Activated naive CD4-positive, alpha-beta T cell treated with anti-CD3 and anti-CD28 coated beads, Interleukin-2, amount 10 ng/mL, durations not matched to agents 7 days and 5 days (primary cell): Measurements from ENCODE around the gene TAF13.

ENCODE experiments used
- CTCF ChIA-PET: fragments of 350-600 bp; sonication (Branson Sonifier 250); formaldehyde crosslinking; loops from one replicate; lab custom pipeline; 2021; ENCODE audit warnings: antibody characterized with exemption; lab: Charles Lee
- DNase-seq: peaks from one replicate; pipeline ENCODE4 v3.0.0-alpha.2; 2020
- H3K27ac Mint-ChIP-seq: one replicate; pipeline ENCODE4 v1.8.0; 2021; ENCODE audit warnings: mild to moderate bottlenecking, moderate library complexity, mixed read lengths
- H3K27me3 Mint-ChIP-seq: one replicate; pipeline ENCODE4 v1.8.0; 2021; ENCODE audit warnings: mild to moderate bottlenecking, mixed read lengths
- H3K36me3 Mint-ChIP-seq: one replicate; pipeline ENCODE4 v1.8.0; 2021; ENCODE audit warnings: mixed read lengths
- H3K4me1 Mint-ChIP-seq: one replicate; pipeline ENCODE4 v1.8.0; 2021; ENCODE audit warnings: mixed read lengths
- H3K4me3 Mint-ChIP-seq: one replicate; pipeline ENCODE4 v1.8.0; 2021; ENCODE audit warnings: mild to moderate bottlenecking, moderate library complexity, mixed read lengths
- H3K9me3 Mint-ChIP-seq: one replicate; pipeline ENCODE4 v1.8.0; 2021; ENCODE audit warnings: mixed read lengths

Gene TAF13

GRCh38 chr1:109105881-109106280 lies 30.1 kb upstream of the TAF13 start:
- H3K27ac Mint-ChIP-seq: no peak overlapping the region
- H3K27me3 Mint-ChIP-seq: peaks cover 28% of the 10 kb centered on the region
- CTCF ChIA-PET: no interaction called here
- peaks cover 9% of the 10 kb centered on the region for H3K36me3 Mint-ChIP-seq
- no peak overlapping the region for H3K4me3 Mint-ChIP-seq
- peaks cover 7% of the 10 kb centered on the region for H3K4me1 Mint-ChIP-seq
- no peak for DNase-seq
- no peaks in the 10 kb centered on the region for H3K9me3 Mint-ChIP-seq

DNA sequence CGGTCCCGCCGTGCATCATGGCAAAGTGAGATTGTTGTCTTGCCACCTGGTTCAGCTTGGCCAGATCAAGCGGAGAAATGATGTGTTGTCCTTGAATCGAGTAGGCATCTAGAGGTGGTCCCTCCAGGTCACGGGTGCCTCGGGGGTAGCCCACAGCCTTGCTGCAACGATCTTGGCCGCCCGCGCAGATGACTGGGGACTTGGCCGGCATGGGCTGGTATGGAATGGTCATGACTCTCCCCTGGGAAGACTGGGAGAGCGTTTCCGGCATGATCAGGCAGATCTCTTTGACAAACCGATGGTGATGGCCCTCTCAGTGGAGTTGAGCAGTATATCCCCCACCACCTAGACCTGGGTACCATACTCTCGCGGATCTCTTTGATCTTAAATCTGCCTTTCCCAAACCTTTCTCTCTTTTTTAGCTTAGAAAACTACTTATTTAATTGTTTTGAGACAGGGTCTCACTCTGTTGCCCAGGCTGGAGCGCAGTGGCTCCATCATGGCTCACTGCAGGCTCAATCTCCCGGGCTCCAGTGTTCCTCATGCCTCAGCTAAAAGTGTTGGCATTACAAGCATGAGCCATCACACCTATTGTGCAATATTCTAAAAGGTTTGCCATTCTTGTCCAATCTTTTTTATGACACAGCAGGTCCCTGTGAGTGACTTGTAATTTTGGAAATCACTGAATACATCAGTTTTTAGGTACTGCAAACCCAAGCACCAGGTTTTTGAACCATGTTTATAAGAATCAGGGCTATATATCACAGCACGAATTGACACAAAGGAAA lies 28.8 kb upstream of the TAF13 start:
- Mint-ChIP-seq H3K27me3 (peaks cover 21% of the 10 kb centered on the region), H3K27ac (no peak overlapping the region), H3K9me3 (no peaks in the 10 kb centered on the region), H3K36me3 (peaks cover 13% of the 10 kb centered on the region), H3K4me3 (no peak overlapping the region), H3K4me1 (peaks cover 13% of the 10 kb centered on the region)
- DNase-seq: no peak
- CTCF ChIA-PET: no interaction called here

- Mint-ChIP-seq H3K4me3 (peak overlapping the region; percentile 92), H3K27me3 (peaks cover 4% of the 10 kb centered on the region), H3K4me1 (peaks cover 18% of the 10 kb centered on the region), H3K36me3 (peaks cover 16% of the 10 kb centered on the region), H3K9me3 (no peaks in the 10 kb centered on the region), H3K27ac (peak overlapping the region; percentile 92)
- DNase-seq: peak; percentile 98
- CTCF ChIA-PET: interaction anchor here (0.6 to 5.0 kb wide), 15 partner anchors 9 to 408 kb away, joined by 3 to 45 read pairs (median 3); partner anchors contain the start of genes ATXN7L2, PRPF38B, TAF13 and TMEM167B
Observed at GRCh38 chr1:109099938-109100773, 24.4 kb upstream of the TAF13 start.

DNA sequence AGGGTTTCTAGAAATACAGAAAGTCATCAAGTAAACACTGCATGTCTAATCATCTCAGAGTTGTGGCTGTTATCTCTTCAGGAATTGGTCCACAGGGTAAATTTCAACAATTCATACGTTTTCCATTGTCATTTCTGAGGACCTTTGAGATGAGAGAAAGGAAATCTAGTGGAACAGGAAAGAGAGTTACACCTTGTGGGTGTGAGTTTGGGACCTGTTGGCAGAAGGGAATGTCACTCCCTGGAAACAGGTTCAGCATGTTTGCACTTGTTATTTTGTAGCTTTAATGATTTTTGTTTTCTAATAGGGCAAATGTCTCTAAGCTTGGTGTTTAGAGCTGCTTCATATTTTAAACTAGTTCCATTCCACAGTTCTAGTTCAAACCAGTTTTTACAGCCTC lies 20.3 kb upstream of the TAF13 start:
- no peak for DNase-seq
- no peak overlapping the region for H3K4me3 Mint-ChIP-seq
- H3K4me1 Mint-ChIP-seq: peaks cover 36% of the 10 kb centered on the region
- CTCF ChIA-PET: no interaction called here
- H3K36me3 Mint-ChIP-seq: peaks cover 32% of the 10 kb centered on the region
- no peak overlapping the region for H3K27ac Mint-ChIP-seq
- no peaks in the 10 kb centered on the region for H3K9me3 Mint-ChIP-seq
- peaks cover 4% of the 10 kb centered on the region for H3K27me3 Mint-ChIP-seq

GRCh38 chr1:109095631-109096030 lies 19.8 kb upstream of the TAF13 start:
- DNase-seq: no peak
- Mint-ChIP-seq H3K27ac (no peak overlapping the region), H3K4me1 (peaks cover 32% of the 10 kb centered on the region), H3K27me3 (peaks cover 4% of the 10 kb centered on the region), H3K4me3 (no peak overlapping the region), H3K9me3 (no peaks in the 10 kb centered on the region), H3K36me3 (peaks cover 34% of the 10 kb centered on the region)
- CTCF ChIA-PET: no interaction called here

- no peaks in the 10 kb centered on the region for H3K9me3 Mint-ChIP-seq
- H3K27me3 Mint-ChIP-seq: peaks cover under 1% of the 10 kb centered on the region
- H3K27ac Mint-ChIP-seq: peak overlapping the region; percentile 11
- no peak for DNase-seq
- H3K36me3 Mint-ChIP-seq: peaks cover 35% of the 10 kb centered on the region
- H3K4me1 Mint-ChIP-seq: peaks cover 36% of the 10 kb centered on the region
- CTCF ChIA-PET: no interaction called here
- no peak overlapping the region for H3K4me3 Mint-ChIP-seq
Observed at GRCh38 chr1:109094871-109095270, 19.1 kb upstream of the TAF13 start.

GRCh38 chr1:109094377-109094803 lies 18.6 kb upstream of the TAF13 start:
- Mint-ChIP-seq H3K4me3 (no peak overlapping the region), H3K9me3 (no peaks in the 10 kb centered on the region), H3K27ac (no peak overlapping the region), H3K4me1 (peaks cover 37% of the 10 kb centered on the region), H3K27me3 (no peaks in the 10 kb centered on the region), H3K36me3 (peaks cover 38% of the 10 kb centered on the region)
- CTCF ChIA-PET: no interaction called here
- DNase-seq: no peak

GRCh38 chr1:109091839-109092193 lies 16.0 kb upstream of the TAF13 start:
- peaks cover 39% of the 10 kb centered on the region for H3K4me1 Mint-ChIP-seq
- H3K27ac Mint-ChIP-seq: peak overlapping the region; percentile 97
- no peak for DNase-seq
- H3K36me3 Mint-ChIP-seq: peaks cover 40% of the 10 kb centered on the region
- H3K27me3 Mint-ChIP-seq: no peaks in the 10 kb centered on the region
- H3K9me3 Mint-ChIP-seq: no peaks in the 10 kb centered on the region
- CTCF ChIA-PET: interaction anchor here (0.8 to 3.1 kb wide), 4 partner anchors 8 to 20 kb away, joined by 3 to 18 read pairs (median 10); partner anchors contain the start of gene TAF13
- peak overlapping the region; percentile 92 for H3K4me3 Mint-ChIP-seq

DNA sequence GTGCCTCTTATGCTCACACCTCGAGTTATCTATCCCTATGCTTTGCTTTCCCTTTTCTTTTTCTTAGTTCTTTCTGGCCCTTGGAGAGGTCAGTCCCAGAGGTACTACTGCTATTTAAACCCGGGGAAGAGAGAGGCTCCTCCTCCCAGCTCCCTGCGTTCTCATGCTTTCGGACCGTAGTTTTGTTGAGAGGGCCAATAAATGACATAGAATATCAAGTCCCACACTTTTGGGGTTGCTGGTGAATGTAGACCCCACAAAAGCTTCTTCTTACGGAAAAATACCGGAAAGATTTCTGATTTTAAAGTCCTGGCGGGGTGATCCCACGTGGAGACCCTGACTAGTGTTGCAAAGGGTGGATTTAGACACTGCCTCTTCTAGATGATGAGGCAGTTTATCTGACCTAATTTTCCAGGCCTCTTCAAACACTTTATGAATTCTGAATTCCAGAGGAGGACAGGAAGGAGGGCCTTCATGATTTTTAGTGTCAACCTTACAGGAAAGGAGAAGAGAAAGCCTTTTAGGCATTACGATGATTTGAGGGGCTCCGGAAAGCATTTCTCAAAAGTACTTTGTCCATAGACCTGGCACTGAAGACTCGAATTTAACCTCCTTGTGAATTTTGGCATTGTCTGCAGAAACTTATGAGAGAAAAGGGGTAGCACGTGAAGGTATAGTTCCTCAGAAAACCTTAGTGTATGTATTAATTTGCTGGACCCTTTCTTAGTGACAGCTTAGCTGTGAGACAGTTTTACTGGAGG lies 15.5 kb upstream of the TAF13 start:
- H3K27me3 Mint-ChIP-seq: no peaks in the 10 kb centered on the region
- H3K36me3 Mint-ChIP-seq: peaks cover 38% of the 10 kb centered on the region
- no peak for DNase-seq
- CTCF ChIA-PET: interaction anchor here (0.8 to 3.1 kb wide), 3 partner anchors 8 to 20 kb away, joined by 3 to 18 read pairs (median 17); partner anchors contain the start of gene TAF13
- no peaks in the 10 kb centered on the region for H3K9me3 Mint-ChIP-seq
- peak overlapping the region; percentile 97 for H3K27ac Mint-ChIP-seq
- H3K4me1 Mint-ChIP-seq: peaks cover 39% of the 10 kb centered on the region
- peak overlapping the region; percentile 92 for H3K4me3 Mint-ChIP-seq

DNA sequence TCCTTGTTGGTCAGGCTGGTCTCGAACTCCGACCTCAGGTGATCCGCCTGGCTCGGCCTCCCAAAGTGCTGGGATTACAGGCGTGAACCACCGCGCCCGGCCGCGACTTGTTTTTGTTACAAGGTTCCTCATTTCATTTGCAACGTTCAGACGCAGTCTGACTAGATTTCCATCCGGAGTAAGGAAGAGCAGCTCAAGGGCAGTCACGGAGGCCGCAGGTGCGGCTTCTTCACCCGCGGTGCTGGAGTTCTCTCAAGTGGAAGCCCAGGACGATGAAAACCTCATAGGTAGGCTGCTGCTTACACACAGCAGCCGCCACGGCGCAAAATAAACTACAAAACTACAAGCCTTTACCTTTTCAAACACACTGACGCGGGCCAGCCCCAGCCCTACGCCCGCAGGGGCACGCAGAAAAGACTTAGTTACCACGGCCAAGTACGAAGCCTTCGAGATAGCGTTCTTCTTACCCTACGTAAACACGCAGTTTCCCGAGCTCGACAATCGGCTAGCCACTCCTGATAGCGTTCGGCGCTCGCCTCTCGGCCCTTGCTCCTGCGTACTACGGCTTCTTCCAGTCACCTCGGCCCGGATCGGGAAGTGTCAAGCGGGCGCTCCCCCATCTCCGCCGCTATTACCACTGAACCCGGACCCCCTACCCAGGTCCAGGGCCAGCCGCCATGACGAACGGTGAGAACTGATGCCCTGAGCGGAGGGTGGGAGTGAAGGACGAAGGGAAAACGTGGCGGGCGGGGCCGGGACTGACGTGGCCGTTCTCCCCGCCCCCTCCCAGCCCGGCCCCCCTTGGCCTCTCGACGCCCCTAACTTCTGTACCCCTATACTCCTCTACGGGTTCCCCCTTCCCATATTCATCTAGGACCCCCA lies 14.6 kb upstream of the TAF13 start, which contains the start of gene TMEM167B:
TSS of gene TMEM167B (plus strand) at position 569 of the 882 bp plus-strand sequence. CDS start at position 678, 109 bp downstream.
- peak within 1 kb of the TSS; percentile 92 for H3K4me3 Mint-ChIP-seq
- peaks cover 38% of the 10 kb centered on the region for H3K36me3 Mint-ChIP-seq
- H3K9me3 Mint-ChIP-seq: no peaks in the 10 kb centered on the region
- no peaks in the 10 kb centered on the region for H3K27me3 Mint-ChIP-seq
- peaks cover 39% of the 10 kb centered on the region for H3K4me1 Mint-ChIP-seq
- H3K27ac Mint-ChIP-seq: peak within 1 kb of the TSS; percentile 97
- CTCF ChIA-PET: interaction anchor here (0.9 to 3.1 kb wide), 3 partner anchors 9 to 402 kb away, joined by 3 to 18 read pairs (median 17); a partner anchor contains a TSS
- peak; percentile 94 for DNase-seq

DNA sequence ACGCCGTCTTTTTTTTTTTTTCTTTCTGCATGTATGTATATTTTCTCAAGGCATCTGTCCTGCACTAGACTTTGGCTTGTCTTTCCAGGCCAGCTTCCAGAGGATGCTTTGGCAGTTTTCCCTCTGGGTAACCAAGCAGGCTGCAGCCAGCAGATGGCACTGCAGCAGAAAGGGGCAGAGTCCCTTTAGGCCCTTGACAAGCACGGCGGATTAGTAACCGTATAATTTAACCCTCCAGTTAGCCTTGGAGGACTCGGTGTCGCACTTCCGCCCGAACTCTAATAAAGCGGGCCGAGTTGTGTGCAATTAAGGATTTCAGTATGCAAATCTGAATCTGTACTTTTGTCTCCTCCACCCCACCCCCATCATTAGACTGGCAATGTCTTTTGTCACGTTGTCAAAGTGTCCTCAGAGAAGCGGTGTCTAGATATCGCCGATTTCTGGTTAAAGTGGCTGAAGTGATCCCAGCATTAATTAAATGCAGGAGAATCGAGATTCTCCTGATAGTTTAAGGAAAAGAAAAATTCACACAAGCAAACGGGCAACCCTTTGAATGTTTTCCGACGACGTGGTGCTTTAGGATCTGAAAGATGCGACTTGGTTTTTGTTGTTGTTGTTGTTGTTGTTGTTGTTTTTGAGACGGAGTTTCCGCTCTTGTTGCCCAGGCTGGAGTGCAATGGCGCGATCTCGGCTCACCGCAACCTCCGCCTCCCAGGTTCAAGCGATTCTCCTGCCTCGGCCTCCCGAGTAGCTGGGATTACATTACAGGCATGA lies 13.6 kb upstream of the TAF13 start:
- CTCF ChIA-PET: interaction anchor here (0.6 to 3.1 kb wide), 6 partner anchors 12 to 403 kb away, joined by 3 to 18 read pairs (median 4); partner anchors contain the start of gene TAF13
- peak; percentile 41 for DNase-seq
- Mint-ChIP-seq H3K4me1 (peaks cover 39% of the 10 kb centered on the region), H3K36me3 (peaks cover 32% of the 10 kb centered on the region), H3K4me3 (peak overlapping the region; percentile 92), H3K9me3 (no peaks in the 10 kb centered on the region), H3K27ac (peak overlapping the region; percentile 97), H3K27me3 (no peaks in the 10 kb centered on the region)
